H1 (cell line): ENCODE results near the gene TMEM45A. TPM values are rescaled to one million over a fixed set of nuclear protein-coding genes. Genes with fewer than 3 reads are reported as not detected.
"Not testable (repeated sequence)": the region's sequence is repeated elsewhere in the genome, so short reads cannot be mapped to it uniquely, and the experiment has no call there.

Source experiments
- CTCF ChIA-PET: fragments of 300-600 bp; sonication (Branson Sonifier 250); formaldehyde crosslinking; loops from one replicate; lab custom pipeline; 2021; ENCODE audit not compliant: partially characterized antibody; lab: Charles Lee
- POLR2A ChIA-PET: fragments of 300-600 bp; sonication (Branson Sonifier 250); formaldehyde crosslinking; loops from one replicate; lab custom pipeline; 2021; ENCODE audit warnings: inconsistent platforms; ENCODE audit not compliant: partially characterized antibody; lab: Charles Lee
- DNase-seq, 2 experiments: peaks; one replicate each; pipeline versions ENCODE4 v3.0.0 to v3.0.0-alpha.2; 2010 to 2022; ENCODE audit warnings: low spot score in 2 of 2, low read depth in 1 of 2, mixed read lengths in 1 of 2
- FAIRE-seq: peaks from 2 replicates; lab custom pipeline; 2011; peaks lifted over from hg19 to GRCh38; lab: Jason Lieb, UNC
- H2AFZ ChIP-seq: 2 replicates; pipeline ENCODE4 v1.8.1; 2012; ENCODE audit warnings: low read length, inconsistent platforms
- H2AK5ac ChIP-seq: 2 replicates; pipeline ENCODE4 v1.6.1; 2013; ENCODE audit warnings: low read depth, low read length
- H2BK120ac ChIP-seq: replicated peaks from 2 replicates; pipeline ENCODE3; 2013; ENCODE audit warnings: low read depth, low read length, inconsistent platforms
- H2BK12ac ChIP-seq: 2 replicates; pipeline ENCODE4 v1.6.1; 2013; ENCODE audit warnings: low read depth, low read length
- H2BK15ac ChIP-seq: 2 replicates; pipeline ENCODE4 v1.6.1; 2013; ENCODE audit warnings: low read length
- H2BK20ac ChIP-seq: 2 replicates; pipeline ENCODE4 v1.6.1; 2013; ENCODE audit warnings: low read length
- H2BK5ac ChIP-seq: 2 replicates; pipeline ENCODE4 v1.6.1; 2013; ENCODE audit warnings: low read depth, low read length
- H3K14ac ChIP-seq: 2 replicates; pipeline ENCODE4 v1.6.1; 2013; ENCODE audit warnings: inconsistent platforms; ENCODE audit not compliant: insufficient read length
- H3K18ac ChIP-seq: 2 replicates; pipeline ENCODE4 v1.6.1; 2013; ENCODE audit warnings: low read length; ENCODE audit errors: extremely low read depth
- H3K23ac ChIP-seq: 2 replicates; pipeline ENCODE4 v1.6.1; 2013; ENCODE audit warnings: inconsistent platforms; ENCODE audit not compliant: insufficient read length
- H3K23me2 ChIP-seq: 2 replicates; pipeline ENCODE4 v1.6.1; 2013; ENCODE audit warnings: low read depth, low read length
- H3K27ac ChIP-seq: 2 replicates; pipeline ENCODE4 v1.6.1; 2011; ENCODE audit warnings: low read depth, low read length, inconsistent platforms
- H3K27me3 ChIP-seq, 4 experiments: replicated peaks in 1 of 4; 1 replicate in 1 of 4; 2 replicates in 3 of 4; pipeline versions ENCODE4 v1.6.1 to v1.8.1; 2011 to 2013; ENCODE audit warnings: low read length in 3 of 4, mild to moderate bottlenecking in 3 of 4, inconsistent platforms in 2 of 4, mixed read lengths in 2 of 4, moderate library complexity in 1 of 4; ENCODE audit not compliant: control insufficient read depth in 3 of 4, insufficient read depth in 3 of 4; ENCODE audit errors: extremely low read depth in 1 of 4
- H3K36me3 ChIP-seq, 4 experiments: 2 replicates each; pipeline versions ENCODE4 v1.6.1 to v1.8.1; 2011 to 2013; ENCODE audit warnings: mild to moderate bottlenecking in 4 of 4, low read length in 3 of 4, moderate library complexity in 2 of 4, control low read depth in 1 of 4, inconsistent platforms in 1 of 4; ENCODE audit not compliant: insufficient read depth in 4 of 4, control insufficient read depth in 2 of 4
- H3K4ac ChIP-seq: replicated peaks from 2 replicates; pipeline ENCODE3; 2013; ENCODE audit warnings: low read length, low read depth, mixed read lengths, inconsistent platforms; ENCODE audit not compliant: insufficient read length
- H3K4me1 ChIP-seq, 4 experiments: replicated peaks in 1 of 4; 1 replicate in 1 of 4; 2 replicates in 3 of 4; pipeline versions ENCODE4 v1.6.1 to v1.8.1; 2011 to 2013; ENCODE audit warnings: low read length in 3 of 4, inconsistent platforms in 2 of 4, mixed read lengths in 1 of 4; ENCODE audit not compliant: insufficient read depth in 4 of 4, control insufficient read depth in 3 of 4
- H3K4me2 ChIP-seq, 2 experiments: 2 replicates each; pipeline versions ENCODE4 v1.6.1 to v1.8.1; 2011 to 2013; ENCODE audit warnings: low read depth in 2 of 2, low read length in 2 of 2, control low read depth in 1 of 2, inconsistent platforms in 1 of 2, mild to moderate bottlenecking in 1 of 2; ENCODE audit not compliant: insufficient read depth in 1 of 2
- H3K4me3 ChIP-seq, 4 experiments: fragments of 200-600, 300-600 bp in 1 of 4; sonication (generic), shearing (Covaris generic), sonication (Bioruptor Twin) in 1 of 4; 2 replicates each; pipeline versions ENCODE4 v1.5.1 to v1.8.1; 2011 to 2016; ENCODE audit warnings: low read length in 4 of 4, low read depth in 3 of 4, control low read depth in 2 of 4, inconsistent platforms in 2 of 4, mild to moderate bottlenecking in 2 of 4, mixed read lengths in 1 of 4, moderate library complexity in 1 of 4; ENCODE audit not compliant: insufficient read depth in 2 of 4; ENCODE audit errors: extremely low read depth in 1 of 4
- H3K56ac ChIP-seq: replicated peaks from 2 replicates; pipeline ENCODE3; 2013; ENCODE audit warnings: low read depth, mild to moderate bottlenecking, mixed read lengths, low read length, inconsistent platforms; ENCODE audit not compliant: insufficient read length
- H3K79me1 ChIP-seq: 2 replicates; pipeline ENCODE4 v1.6.1; 2013; ENCODE audit warnings: low read depth, low read length, control low read depth
- H3K79me2 ChIP-seq, 2 experiments: 2 replicates each; pipeline versions ENCODE4 v1.6.1 to v1.8.1; 2012 to 2013; ENCODE audit warnings: low read length in 2 of 2, mild to moderate bottlenecking in 2 of 2, inconsistent platforms in 1 of 2; ENCODE audit not compliant: insufficient read depth in 2 of 2, control insufficient read depth in 1 of 2
- H3K9ac ChIP-seq, 4 experiments: replicated peaks in 1 of 4; 1 replicate in 1 of 4; 2 replicates in 3 of 4; pipeline versions ENCODE4 v1.6.1 to v1.8.1; 2011 to 2013; ENCODE audit warnings: low read depth in 3 of 4, low read length in 3 of 4, control low read depth in 2 of 4, mild to moderate bottlenecking in 2 of 4, moderate library complexity in 2 of 4, inconsistent platforms in 1 of 4; ENCODE audit errors: extremely low read depth in 1 of 4
- H3K9me3 ChIP-seq, 2 experiments: 2 replicates each; pipeline versions ENCODE4 v1.6.1 to v1.8.1; 2012 to 2013; ENCODE audit warnings: mild to moderate bottlenecking in 2 of 2, moderate library complexity in 2 of 2, control low read depth in 1 of 2, inconsistent platforms in 1 of 2, low read depth in 1 of 2, low read length in 1 of 2, mixed read lengths in 1 of 2; ENCODE audit not compliant: insufficient read depth in 2 of 2
- H4K20me1 ChIP-seq, 2 experiments: replicated peaks in 1 of 2; 2 replicates each; pipeline versions ENCODE3 to v1.8.1; 2011 to 2013; ENCODE audit warnings: inconsistent platforms in 2 of 2, low read length in 2 of 2, mild to moderate bottlenecking in 1 of 2; ENCODE audit not compliant: insufficient read depth in 2 of 2, control insufficient read depth in 1 of 2
- H4K5ac ChIP-seq: 2 replicates; pipeline ENCODE4 v1.6.1; 2013; ENCODE audit warnings: low read length, low read depth, mixed read lengths, inconsistent platforms; ENCODE audit not compliant: insufficient read length
- H4K8ac ChIP-seq: 2 replicates; pipeline ENCODE4 v1.8.0; 2013; ENCODE audit warnings: mild to moderate bottlenecking, moderate library complexity, low read length, inconsistent platforms; ENCODE audit not compliant: insufficient read depth; ENCODE audit errors: extremely low read depth
- H4K91ac ChIP-seq: replicated peaks from 2 replicates; pipeline ENCODE3; 2013; ENCODE audit warnings: low read length, mixed read lengths, inconsistent platforms; ENCODE audit not compliant: insufficient read length
- CEBPB ChIP-seq: IDR thresholded peaks from 2 replicates; pipeline ENCODE4 v1.6.1; 2012; ENCODE audit warnings: low read depth, low read length
- CHD1 ChIP-seq: IDR thresholded peaks from 2 replicates; pipeline ENCODE4 v1.6.1; 2012; ENCODE audit warnings: low read depth, low read length, improper control_type of control experiment
- CREB1 ChIP-seq: IDR thresholded peaks from 2 replicates; pipeline ENCODE4 v1.6.1; 2012; ENCODE audit warnings: inconsistent platforms
- EP300 ChIP-seq, 2 experiments: IDR thresholded peaks; 1 replicate in 1 of 2; 2 replicates in 1 of 2; pipeline ENCODE4 v1.6.1; 2011 to 2012; ENCODE audit warnings: low read depth in 2 of 2, low read length in 2 of 2, mild to moderate bottlenecking in 2 of 2, borderline replicate concordance in 1 of 2, inconsistent platforms in 1 of 2, moderate library complexity in 1 of 2
- EZH2 ChIP-seq: fragments of 200-600 bp; sonication (generic); IDR thresholded peaks from 2 replicates; pipeline ENCODE4 v1.7.1; 2012; ENCODE audit warnings: low read depth, mild to moderate bottlenecking, moderate library complexity, low read length, inconsistent platforms; ENCODE audit not compliant: severe bottlenecking
- NANOG ChIP-seq: IDR thresholded peaks from 2 replicates; pipeline ENCODE4 v1.6.1; 2011; ENCODE audit warnings: low read length, low read depth, mild to moderate bottlenecking, inconsistent platforms; ENCODE audit not compliant: insufficient read depth, poor library complexity, severe bottlenecking
- NRF1 ChIP-seq: IDR thresholded peaks from 2 replicates; pipeline ENCODE4 v1.6.1; 2011; ENCODE audit warnings: mild to moderate bottlenecking, low read depth, low read length, improper control_type of control experiment
- RFX5 ChIP-seq: IDR thresholded peaks from 2 replicates; pipeline ENCODE4 v1.6.1; 2011; ENCODE audit warnings: low read depth, low read length, improper control_type of control experiment, borderline replicate concordance
- TBP ChIP-seq: IDR thresholded peaks from 2 replicates; pipeline ENCODE4 v1.6.1; 2011; ENCODE audit warnings: low read depth, low read length, improper control_type of control experiment
- WGBS, 2 experiments: shearing (Covaris generic) in 1 of 2; methylation state at CpG; one replicate each; pipeline versions ENCODE4 v1.1.6 to v1.1.7; 2013 to 2015; ENCODE audit warnings: low lambda C conversion rate in 2 of 2, mixed read lengths in 2 of 2, inconsistent platforms in 1 of 2, low coverage in 1 of 2, missing lambda C conversion rate in 1 of 2; ENCODE audit not compliant: insufficient replicate concordance in 2 of 2, insufficient coverage in 1 of 2, insufficient read length in 1 of 2; ENCODE audit errors: extremely low coverage in 1 of 2, missing lambda C conversion rate in 1 of 2; 5-methylcytosine and 5-hydroxymethylcytosine counted together
- polyA plus RNA-seq, 7 experiments: library from polyadenylated mRNA; depleted of rRNA in 3 of 7; stranded (reverse) in 5 of 7; unstranded in 2 of 7; fragments of >200 nt in 5 of 7; fragments of 200-250 nt in 2 of 7; gene quantifications; 1 replicate in 5 of 7; 2 replicates in 1 of 7; 4 replicates in 1 of 7; pipeline versions ENCODE4 v1.2.1 to v1.2.3, GENCODE V29; 2011 to 2013; ENCODE audit warnings: missing spikeins in 2 of 7, mixed read lengths in 2 of 7
- total RNA-seq: library from RNA; stranded (reverse); fragmentation: NEBNext Ultra II Directional; extraction: Animal tissue kit (Norgen Biotek cat#: 25700); gene quantifications from 2 replicates; pipeline ENCODE4 v1.2.1, GENCODE V29; 2021
- TF ChIP-seq, protein P1 (sequence below), 3 experiments: IDR thresholded peaks; 1 replicate in 2 of 3; 2 replicates in 1 of 3; pipeline versions ENCODE4 v1.5.1 to v1.6.1; 2011; ENCODE audit warnings: low read length in 3 of 3, mild to moderate bottlenecking in 3 of 3, inconsistent platforms in 2 of 3, low read depth in 1 of 3, moderate library complexity in 1 of 3; ENCODE audit not compliant: insufficient read depth in 1 of 3; ENCODE audit errors: control extremely low read depth in 1 of 3

The TMEM45A gene
- total and polyA plus RNA-seq, 2 of the 8 experiments (the other 6 are each of a cell fraction or from before 2014, with no cell fraction given): 12.9 to 14.2 TPM

GRCh38 chr3:100581650-100582049 is 89.2 kb downstream of the TMEM45A start (continued):
- TF ChIP-seq, protein P1, sequence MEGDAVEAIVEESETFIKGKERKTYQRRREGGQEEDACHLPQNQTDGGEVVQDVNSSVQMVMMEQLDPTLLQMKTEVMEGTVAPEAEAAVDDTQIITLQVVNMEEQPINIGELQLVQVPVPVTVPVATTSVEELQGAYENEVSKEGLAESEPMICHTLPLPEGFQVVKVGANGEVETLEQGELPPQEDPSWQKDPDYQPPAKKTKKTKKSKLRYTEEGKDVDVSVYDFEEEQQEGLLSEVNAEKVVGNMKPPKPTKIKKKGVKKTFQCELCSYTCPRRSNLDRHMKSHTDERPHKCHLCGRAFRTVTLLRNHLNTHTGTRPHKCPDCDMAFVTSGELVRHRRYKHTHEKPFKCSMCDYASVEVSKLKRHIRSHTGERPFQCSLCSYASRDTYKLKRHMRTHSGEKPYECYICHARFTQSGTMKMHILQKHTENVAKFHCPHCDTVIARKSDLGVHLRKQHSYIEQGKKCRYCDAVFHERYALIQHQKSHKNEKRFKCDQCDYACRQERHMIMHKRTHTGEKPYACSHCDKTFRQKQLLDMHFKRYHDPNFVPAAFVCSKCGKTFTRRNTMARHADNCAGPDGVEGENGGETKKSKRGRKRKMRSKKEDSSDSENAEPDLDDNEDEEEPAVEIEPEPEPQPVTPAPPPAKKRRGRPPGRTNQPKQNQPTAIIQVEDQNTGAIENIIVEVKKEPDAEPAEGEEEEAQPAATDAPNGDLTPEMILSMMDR (IDR thresholded peaks at IDR 0.05; ENCODE audit: control extremely low read depth in 1 of 3, insufficient read depth in 1 of 3, low read depth in 1 of 3, low read length in 3 of 3): no peak
- TF ChIP-seq CHD1: no peak
- TF ChIP-seq NRF1: no peak
- no peak for TF ChIP-seq CEBPB
- no peak for TF ChIP-seq EP300 (IDR thresholded peaks at IDR 0.05; ENCODE audit: borderline replicate concordance in 1 of 2, low read depth in 2 of 2, low read length in 2 of 2)
- TF ChIP-seq TBP: no peak
- no peak for TF ChIP-seq NANOG
- TF ChIP-seq EZH2: no peak
- TF ChIP-seq CREB1: no peak
- no peak for TF ChIP-seq RFX5

GRCh38 chr3:100582157-100582556 is 89.7 kb downstream of the TMEM45A start:
- H2BK12ac ChIP-seq, FAIRE-seq, H3K9ac ChIP-seq, H3K27me3 ChIP-seq, H2BK20ac ChIP-seq, H3K27ac ChIP-seq, H3K4me2 ChIP-seq, H3K79me1 ChIP-seq, H3K56ac ChIP-seq, H3K4me3 ChIP-seq, H3K18ac ChIP-seq, H4K5ac ChIP-seq, H3K14ac ChIP-seq, H4K20me1 ChIP-seq, H3K9me3 ChIP-seq, H2BK5ac ChIP-seq, H4K91ac ChIP-seq, DNase-seq, H2BK120ac ChIP-seq, POLR2A ChIA-PET, H3K23ac ChIP-seq, H2AFZ ChIP-seq, H3K4ac ChIP-seq, H3K4me1 ChIP-seq, H3K79me2 ChIP-seq, H3K36me3 ChIP-seq, H4K8ac ChIP-seq, H3K23me2 ChIP-seq, H2BK15ac ChIP-seq, H2AK5ac ChIP-seq: not testable (repeated sequence)
- CTCF ChIA-PET: interaction anchor here (1.2 to 7.7 kb wide), 2 partner anchors 8 to 119 kb away, joined by 3 to 60 read pairs; no protein-coding TSS in a partner anchor
- WGBS, 2 experiments: 92% methylated on average over 7 of the region's 10 CpGs; no CpG with 5 or more reads in 1 of the 2 experiments
